GM18505 (cell line): ENCODE measurements around the gene POLA2.
"Not testable (repeated sequence)": the region's sequence is repeated elsewhere in the genome, so short reads cannot be mapped to it uniquely, and the experiment has no call there.

Source experiments
- ATAC-seq: cut with Tn5 transposase; IDR thresholded peaks from one replicate; pipeline ENCODE4 v1.9.1; 2021; ENCODE audit not compliant: unreplicated experiment
- POLR2A ChIP-seq: IDR thresholded peaks from 4 replicates; pipeline ENCODE4 v1.6.1; 2011; ENCODE audit warnings: borderline replicate concordance; ENCODE audit not compliant: insufficient read depth, insufficient read length; ENCODE audit errors: extremely low read depth

Gene POLA2

DNA sequence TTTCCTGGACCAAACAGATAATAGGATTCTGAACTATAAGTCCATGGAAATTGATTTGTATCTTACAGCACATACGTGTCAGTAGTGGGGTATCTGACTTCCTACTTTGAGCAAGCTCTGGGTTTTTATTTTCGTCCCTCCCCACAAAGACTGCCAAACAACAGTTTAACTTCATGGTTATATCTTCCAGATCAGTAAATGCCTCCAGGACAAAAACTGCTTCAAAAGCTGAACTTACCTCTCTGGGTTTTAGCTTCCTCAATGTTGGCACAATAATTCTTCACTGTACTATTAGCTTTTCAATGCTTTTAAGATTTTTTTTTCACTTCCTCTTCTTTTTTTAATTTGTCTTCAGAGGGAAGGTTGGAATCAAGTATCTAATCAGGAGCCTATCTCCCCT is 67.7 kb downstream of the POLA2 start:
- no peak for ATAC-seq

DNA sequence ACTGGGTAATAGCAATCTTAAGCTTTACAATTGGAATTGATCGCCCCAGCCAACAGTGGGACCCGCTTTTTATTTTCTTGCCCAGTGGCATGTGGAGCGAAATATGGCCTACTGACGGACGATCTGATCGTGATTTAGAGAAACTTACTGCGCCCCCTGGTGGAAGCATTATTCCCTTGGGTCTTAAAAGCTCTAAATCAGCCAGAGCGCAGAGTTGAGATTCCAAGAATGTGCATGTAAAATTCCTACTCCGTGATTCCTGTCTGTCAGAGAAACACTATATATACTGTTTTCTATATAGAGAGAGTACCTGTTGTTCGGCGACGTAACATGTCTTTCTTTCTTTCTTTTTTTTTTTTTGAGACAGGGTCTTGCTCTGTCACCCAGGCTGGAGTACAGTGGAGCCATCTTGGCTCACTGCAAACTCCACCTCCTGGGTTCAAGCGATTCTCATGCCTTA is 68.2 kb downstream of the POLA2 start:
- ATAC-seq: no peak
- TF ChIP-seq POLR2A: no peak

More for the DNA sequence above, 67.7 kb downstream of the POLA2 start:
- no peak for TF ChIP-seq POLR2A

DNA sequence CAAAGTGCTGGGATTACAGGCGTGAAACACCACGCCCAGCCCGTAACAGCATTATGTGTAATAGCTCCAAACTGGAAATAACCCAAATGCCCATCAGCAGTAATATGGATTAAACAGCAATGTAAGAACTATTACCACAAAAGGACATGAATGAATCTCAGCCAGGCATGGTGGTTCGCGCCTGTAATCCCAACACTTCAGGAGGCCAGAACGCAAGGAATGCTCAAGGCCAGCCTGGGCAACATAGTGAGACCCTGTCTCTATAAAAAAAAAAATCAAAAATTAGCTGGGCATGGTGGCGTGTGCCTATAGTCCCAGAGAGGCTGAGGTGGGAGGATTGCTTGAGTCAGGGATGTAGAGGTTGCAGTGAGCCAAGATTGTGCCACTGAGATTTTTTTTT is 68.8 kb downstream of the POLA2 start:
- no peak for TF ChIP-seq POLR2A
- no peak for ATAC-seq

DNA sequence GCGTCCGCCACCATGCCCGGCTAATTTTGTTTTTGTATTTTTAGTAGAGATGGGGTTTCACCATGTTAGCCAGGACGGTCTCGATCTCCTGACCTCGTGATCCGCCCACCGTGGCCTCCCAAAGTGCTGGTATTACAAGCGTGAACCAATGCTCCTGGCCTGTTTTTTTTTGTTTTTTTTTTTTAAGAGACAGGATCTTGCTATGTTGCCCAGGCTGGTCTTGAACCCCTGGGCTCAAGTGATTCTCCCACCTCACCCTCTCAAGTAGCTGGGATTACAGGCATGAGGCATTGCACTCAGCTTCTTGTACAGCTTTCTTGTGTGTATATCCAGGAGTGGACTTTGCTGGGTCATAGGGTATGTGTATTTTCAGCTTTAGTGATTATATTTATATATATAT is 70.8 kb downstream of the POLA2 start:
- not testable (repeated sequence) for ATAC-seq

- ATAC-seq: no peak
- TF ChIP-seq POLR2A: no peak
Measured at GRCh38 chr11:65334696-65335295, 73.0 kb downstream of the POLA2 start.

DNA sequence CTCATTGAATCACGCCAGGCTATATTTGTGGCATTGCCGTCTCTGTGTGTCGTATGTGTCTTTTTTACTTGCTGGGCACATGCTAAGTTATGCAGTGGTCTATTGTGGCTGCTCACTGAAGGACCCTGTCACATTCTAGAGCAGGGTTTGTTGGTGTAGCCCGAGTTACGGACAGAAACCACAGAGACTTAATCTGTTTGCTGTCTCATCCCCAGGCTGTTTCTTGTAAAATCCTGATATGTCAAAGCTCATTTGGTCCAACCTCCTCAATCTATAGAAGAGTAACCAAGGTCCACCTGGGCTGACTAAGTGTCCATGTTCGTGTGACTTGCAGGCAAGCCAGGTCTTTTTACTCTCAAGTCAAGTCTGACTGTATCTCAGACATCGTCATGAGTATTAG is 76.9 kb downstream of the POLA2 start:
- no peak for ATAC-seq
- TF ChIP-seq POLR2A: no peak

DNA sequence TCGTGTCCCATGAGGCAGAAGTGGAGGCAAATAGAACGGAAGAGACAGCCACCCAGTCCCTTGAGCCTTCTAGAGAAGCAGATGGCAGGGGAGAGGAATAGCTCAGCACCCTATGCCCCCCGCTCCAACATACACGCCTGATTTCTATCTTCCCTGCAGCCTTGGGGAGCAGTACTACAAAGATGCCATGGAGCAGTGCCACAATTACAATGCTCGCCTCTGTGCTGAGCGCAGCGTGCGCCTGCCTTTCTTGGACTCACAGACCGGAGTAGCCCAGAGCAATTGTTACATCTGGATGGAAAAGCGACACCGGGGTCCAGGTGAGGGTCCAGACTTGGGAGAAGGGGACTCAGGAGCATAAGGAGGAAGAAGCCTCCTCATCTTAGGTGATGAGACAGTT is 78.5 kb downstream of the POLA2 start:
- ATAC-seq: no peak
- no peak for TF ChIP-seq POLR2A

GRCh38 chr11:65341856-65342255 is 80.1 kb downstream of the POLA2 start:
- ATAC-seq: no peak

More at GRCh38 chr11:65341856-65342255, 80.1 kb downstream of the POLA2 start:
- TF ChIP-seq POLR2A: no peak
